ENCODE measurements around the gene AP5S1.

The AP5S1 gene

GRCh38 chr20:3854462-3854871, 34.1 kb downstream of the AP5S1 start:
- peaks cover 25% of the 10 kb centered on the region for H3K36me3 Mint-ChIP-seq (ENCODE audit: low read depth)
- H3K27ac Mint-ChIP-seq: no peak overlapping the region
- H3K27me3 Mint-ChIP-seq (ENCODE audit: low read depth): no peaks in the 10 kb centered on the region
- peaks cover 6% of the 10 kb centered on the region for H3K4me1 Mint-ChIP-seq (ENCODE audit: low read depth)
- no peak for DNase-seq (ENCODE audit: low spot score)
- H3K4me3 Mint-ChIP-seq: no peak overlapping the region
- H3K9me3 Mint-ChIP-seq: no peaks in the 10 kb centered on the region

- Mint-ChIP-seq H3K36me3 (ENCODE audit: low read depth) (peaks cover 41% of the 10 kb centered on the region), H3K9me3 (no peaks in the 10 kb centered on the region), H3K4me1 (ENCODE audit: low read depth) (peaks cover 6% of the 10 kb centered on the region), H3K27ac (no peak overlapping the region), H3K4me3 (no peak overlapping the region), H3K27me3 (ENCODE audit: low read depth) (no peaks in the 10 kb centered on the region)
- DNase-seq (ENCODE audit: low spot score): no peak
Observed at GRCh38 chr20:3857405-3857804, 37.1 kb downstream of the AP5S1 start.

- H3K36me3 Mint-ChIP-seq (ENCODE audit: low read depth): peaks cover 54% of the 10 kb centered on the region
- no peaks in the 10 kb centered on the region for H3K9me3 Mint-ChIP-seq
Observed at GRCh38 chr20:3858689-3859088, 38.3 kb downstream of the AP5S1 start.

GRCh38 chr20:3861191-3861590, 40.8 kb downstream of the AP5S1 start:
- Mint-ChIP-seq H3K4me3 (no peak overlapping the region), H3K9me3 (no peaks in the 10 kb centered on the region), H3K36me3 (ENCODE audit: low read depth) (peaks cover 65% of the 10 kb centered on the region)

More at GRCh38 chr20:3858689-3859088, 38.3 kb downstream of the AP5S1 start:
- peaks cover 6% of the 10 kb centered on the region for H3K4me1 Mint-ChIP-seq (ENCODE audit: low read depth)
- H3K27me3 Mint-ChIP-seq (ENCODE audit: low read depth): no peaks in the 10 kb centered on the region
- H3K4me3 Mint-ChIP-seq: no peak overlapping the region
- DNase-seq (ENCODE audit: low spot score): no peak
- H3K27ac Mint-ChIP-seq: peak overlapping the region; percentile 26

GRCh38 chr20:3862333-3862732, 42.0 kb downstream of the AP5S1 start:
- peaks cover 61% of the 10 kb centered on the region for H3K36me3 Mint-ChIP-seq (ENCODE audit: low read depth)
- no peak overlapping the region for H3K4me3 Mint-ChIP-seq
- no peaks in the 10 kb centered on the region for H3K4me1 Mint-ChIP-seq (ENCODE audit: low read depth)
- no peak for DNase-seq (ENCODE audit: low spot score)
- no peak overlapping the region for H3K27ac Mint-ChIP-seq
- no peaks in the 10 kb centered on the region for H3K9me3 Mint-ChIP-seq
- no peaks in the 10 kb centered on the region for H3K27me3 Mint-ChIP-seq (ENCODE audit: low read depth)

More at GRCh38 chr20:3861191-3861590, 40.8 kb downstream of the AP5S1 start:
- no peak overlapping the region for H3K27ac Mint-ChIP-seq
- H3K4me1 Mint-ChIP-seq (ENCODE audit: low read depth): peaks cover 3% of the 10 kb centered on the region
- no peaks in the 10 kb centered on the region for H3K27me3 Mint-ChIP-seq (ENCODE audit: low read depth)
- DNase-seq (ENCODE audit: low spot score): no peak

- Mint-ChIP-seq H3K9me3 (no peaks in the 10 kb centered on the region), H3K36me3 (ENCODE audit: low read depth) (peaks cover 56% of the 10 kb centered on the region), H3K27me3 (ENCODE audit: low read depth) (no peaks in the 10 kb centered on the region), H3K4me3 (no peak overlapping the region), H3K4me1 (ENCODE audit: low read depth) (no peaks in the 10 kb centered on the region), H3K27ac (no peak overlapping the region)
- DNase-seq (ENCODE audit: low spot score): no peak
Observed at GRCh38 chr20:3863317-3863716, 43.0 kb downstream of the AP5S1 start.

GRCh38 chr20:3864518-3864917, 44.2 kb downstream of the AP5S1 start:
- DNase-seq (ENCODE audit: low spot score): no peak
- H3K4me3 Mint-ChIP-seq: no peak overlapping the region
- H3K9me3 Mint-ChIP-seq: no peaks in the 10 kb centered on the region
- no peaks in the 10 kb centered on the region for H3K27me3 Mint-ChIP-seq (ENCODE audit: low read depth)
- no peaks in the 10 kb centered on the region for H3K4me1 Mint-ChIP-seq (ENCODE audit: low read depth)
- no peak overlapping the region for H3K27ac Mint-ChIP-seq
- H3K36me3 Mint-ChIP-seq (ENCODE audit: low read depth): peaks cover 49% of the 10 kb centered on the region

GRCh38 chr20:3865152-3865886, 45.0 kb downstream of the AP5S1 start:
- no peak overlapping the region for H3K4me3 Mint-ChIP-seq
- H3K36me3 Mint-ChIP-seq (ENCODE audit: low read depth): peaks cover 47% of the 10 kb centered on the region
- no peaks in the 10 kb centered on the region for H3K9me3 Mint-ChIP-seq
- no peak overlapping the region for H3K27ac Mint-ChIP-seq
- DNase-seq (ENCODE audit: low spot score): no peak
- no peaks in the 10 kb centered on the region for H3K27me3 Mint-ChIP-seq (ENCODE audit: low read depth)
- no peaks in the 10 kb centered on the region for H3K4me1 Mint-ChIP-seq (ENCODE audit: low read depth)

- Mint-ChIP-seq H3K9me3 (no peaks in the 10 kb centered on the region), H3K27me3 (ENCODE audit: low read depth) (no peaks in the 10 kb centered on the region), H3K36me3 (ENCODE audit: low read depth) (peaks cover 49% of the 10 kb centered on the region), H3K4me1 (ENCODE audit: low read depth) (no peaks in the 10 kb centered on the region), H3K4me3 (no peak overlapping the region), H3K27ac (no peak overlapping the region)
- DNase-seq (ENCODE audit: low spot score): no peak
Observed at GRCh38 chr20:3865887-3866407, 45.6 kb downstream of the AP5S1 start.

GRCh38 chr20:3866464-3866863, 46.1 kb downstream of the AP5S1 start:
- Mint-ChIP-seq H3K4me3 (no peak overlapping the region), H3K4me1 (ENCODE audit: low read depth) (no peaks in the 10 kb centered on the region), H3K27ac (no peak overlapping the region), H3K9me3 (no peaks in the 10 kb centered on the region), H3K36me3 (ENCODE audit: low read depth) (peaks cover 46% of the 10 kb centered on the region), H3K27me3 (ENCODE audit: low read depth) (no peaks in the 10 kb centered on the region)
- no peak for DNase-seq (ENCODE audit: low spot score)

- Mint-ChIP-seq H3K27ac (peak overlapping the region; percentile 45), H3K36me3 (ENCODE audit: low read depth) (peaks cover 44% of the 10 kb centered on the region), H3K27me3 (ENCODE audit: low read depth) (no peaks in the 10 kb centered on the region), H3K4me3 (no peak overlapping the region), H3K4me1 (ENCODE audit: low read depth) (no peaks in the 10 kb centered on the region), H3K9me3 (no peaks in the 10 kb centered on the region)
- no peak for DNase-seq (ENCODE audit: low spot score)
Observed at GRCh38 chr20:3867802-3868201, 47.5 kb downstream of the AP5S1 start.

GRCh38 chr20:3869839-3870634, 49.7 kb downstream of the AP5S1 start:
- DNase-seq (ENCODE audit: low spot score): no peak
- Mint-ChIP-seq H3K27ac (no peak overlapping the region), H3K4me3 (no peak overlapping the region), H3K9me3 (no peaks in the 10 kb centered on the region), H3K4me1 (ENCODE audit: low read depth) (peaks cover 2% of the 10 kb centered on the region), H3K36me3 (ENCODE audit: low read depth) (peaks cover 43% of the 10 kb centered on the region), H3K27me3 (ENCODE audit: low read depth) (no peaks in the 10 kb centered on the region)

GRCh38 chr20:3871550-3872265, 51.4 kb downstream of the AP5S1 start:
- H3K9me3 Mint-ChIP-seq: no peaks in the 10 kb centered on the region
- peaks cover 4% of the 10 kb centered on the region for H3K4me1 Mint-ChIP-seq (ENCODE audit: low read depth)
- peaks cover 45% of the 10 kb centered on the region for H3K36me3 Mint-ChIP-seq (ENCODE audit: low read depth)
- no peaks in the 10 kb centered on the region for H3K27me3 Mint-ChIP-seq (ENCODE audit: low read depth)
- no peak overlapping the region for H3K27ac Mint-ChIP-seq
- no peak overlapping the region for H3K4me3 Mint-ChIP-seq
- DNase-seq (ENCODE audit: low spot score): no peak

GRCh38 chr20:3873507-3873906, 53.2 kb downstream of the AP5S1 start:
- Mint-ChIP-seq H3K4me1 (ENCODE audit: low read depth) (peaks cover 6% of the 10 kb centered on the region), H3K9me3 (no peaks in the 10 kb centered on the region), H3K27ac (no peak overlapping the region), H3K4me3 (no peak overlapping the region), H3K27me3 (ENCODE audit: low read depth) (no peaks in the 10 kb centered on the region), H3K36me3 (ENCODE audit: low read depth) (peaks cover 46% of the 10 kb centered on the region)
- DNase-seq (ENCODE audit: low spot score): no peak

Data from T-helper 2 cell treated with Interferon-gamma antibody and Interleukin-4, amounts not matched to agents 5 μg/mL and 100 μg/mL, for 36 hours (primary cell).